RWPE1 (cell line): ENCODE data around the gene NDST3.

Experiments
- CTCF ChIA-PET: fragments of 350-600 bp; sonication (Branson Sonifier 250); formaldehyde crosslinking; extraction: SDS; loops from one replicate; lab custom pipeline; 2021; lab: Yijun Ruan, JAX
- POLR2A ChIA-PET: fragments of 400-600 bp; formaldehyde crosslinking; extraction: SDS; loops from one replicate; lab custom pipeline; 2020; ENCODE audit warnings: antibody characterized with exemption; ENCODE audit not compliant: low non-redundant PET; lab: Yijun Ruan, JAX
- DNase-seq: peaks from one replicate; pipeline ENCODE4 v3.0.0; 2012; ENCODE audit warnings: low spot score
- H3K27ac ChIP-seq: fragments of 450-650 bp; 2 replicates; pipeline ENCODE4 v1.5.1; 2017
- CTCF ChIP-seq: fragments of 450-650 bp; conservative IDR thresholded peaks from 2 replicates; pipeline ENCODE4 v1.5.1; 2017; ENCODE audit warnings: low read depth, mild to moderate bottlenecking

The NDST3 gene

GRCh38 chr4:118113220-118113619, 78.9 kb downstream of the NDST3 start:
- no peak for TF ChIP-seq CTCF
- ChIA-PET POLR2A (no interaction called here), CTCF (no interaction called here)
- H3K27ac ChIP-seq = no peak overlapping the region
- DNase-seq = no peak

- no peak for DNase-seq
- ChIA-PET CTCF (no interaction called here), POLR2A (no interaction called here)
- no peak for TF ChIP-seq CTCF
- H3K27ac ChIP-seq = no peak overlapping the region
These were observed 80.4 kb downstream of the NDST3 start for GRCh38 chr4:118114720-118115119.

GRCh38 chr4:118120120-118120760, 86.0 kb downstream of the NDST3 start:
- CTCF ChIA-PET = no interaction called here
- TF ChIP-seq CTCF = no peak

GRCh38 chr4:118124997-118125396, 90.7 kb downstream of the NDST3 start:
- ChIA-PET CTCF (no interaction called here), POLR2A (no interaction called here)
- no peak overlapping the region for H3K27ac ChIP-seq
- no peak for TF ChIP-seq CTCF
- DNase-seq = no peak

More at GRCh38 chr4:118120120-118120760, 86.0 kb downstream of the NDST3 start:
- DNase-seq = no peak
- POLR2A ChIA-PET = no interaction called here
- no peak overlapping the region for H3K27ac ChIP-seq

GRCh38 chr4:118139241-118139640, 105.0 kb downstream of the NDST3 start:
- no peak for TF ChIP-seq CTCF
- POLR2A ChIA-PET = no interaction called here
- CTCF ChIA-PET = interaction anchor here (0.6 kb wide), 1 partner anchor 81 kb away, joined by 3 read pairs; no protein-coding TSS in a partner anchor
- no peak for DNase-seq
- no peak overlapping the region for H3K27ac ChIP-seq

- H3K27ac ChIP-seq = no peak overlapping the region
- no peak for DNase-seq
- TF ChIP-seq CTCF = no peak
- ChIA-PET POLR2A (no interaction called here), CTCF (no interaction called here)
These were observed 107.0 kb downstream of the NDST3 start for GRCh38 chr4:118141240-118141639.

GRCh38 chr4:118154649-118155048, 120.4 kb downstream of the NDST3 start:
- ChIA-PET CTCF (no interaction called here), POLR2A (no interaction called here)
- TF ChIP-seq CTCF = no peak
- no peak overlapping the region for H3K27ac ChIP-seq
- no peak for DNase-seq
